H1 (cell line): ENCODE results near the gene PBX1. TPM values are rescaled to one million over a fixed set of nuclear protein-coding genes. Genes with fewer than 3 reads are reported as not detected.

Source experiments
- CHD2 ChIP-seq: IDR thresholded peaks from 2 replicates; pipeline ENCODE4 v1.6.1; 2012; ENCODE audit warnings: low read length, improper control_type of control experiment
- CREB1 ChIP-seq: IDR thresholded peaks from 2 replicates; pipeline ENCODE4 v1.6.1; 2012; ENCODE audit warnings: inconsistent platforms
- EP300 ChIP-seq, 2 experiments: IDR thresholded peaks; 1 replicate in 1 of 2; 2 replicates in 1 of 2; pipeline ENCODE4 v1.6.1; 2011 to 2012; ENCODE audit warnings: low read depth in 2 of 2, low read length in 2 of 2, mild to moderate bottlenecking in 2 of 2, borderline replicate concordance in 1 of 2, inconsistent platforms in 1 of 2, moderate library complexity in 1 of 2
- SRF ChIP-seq: IDR thresholded peaks from 2 replicates; pipeline ENCODE4 v1.6.1; 2011; ENCODE audit warnings: mild to moderate bottlenecking, low read depth, low read length, moderate library complexity
- SUZ12 ChIP-seq: fragments of 200-600 bp; sonication (generic); IDR thresholded peaks from 2 replicates; pipeline ENCODE4 v1.6.1; 2012; ENCODE audit warnings: mild to moderate bottlenecking, inconsistent platforms, low read length, moderate library complexity, mixed read lengths
- TAF1 ChIP-seq: IDR thresholded peaks from 2 replicates; pipeline ENCODE4 v1.6.1; 2011; ENCODE audit warnings: mild to moderate bottlenecking, low read depth, low read length
- TBP ChIP-seq: IDR thresholded peaks from 2 replicates; pipeline ENCODE4 v1.6.1; 2011; ENCODE audit warnings: low read depth, low read length, improper control_type of control experiment
- polyA plus RNA-seq, 7 experiments: library from polyadenylated mRNA; depleted of rRNA in 3 of 7; stranded (reverse) in 5 of 7; unstranded in 2 of 7; fragments of >200 nt in 5 of 7; fragments of 200-250 nt in 2 of 7; gene quantifications; 1 replicate in 5 of 7; 2 replicates in 1 of 7; 4 replicates in 1 of 7; pipeline versions ENCODE4 v1.2.1 to v1.2.3, GENCODE V29; 2011 to 2013; ENCODE audit warnings: missing spikeins in 2 of 7, mixed read lengths in 2 of 7
- total RNA-seq: library from RNA; stranded (reverse); fragmentation: NEBNext Ultra II Directional; extraction: Animal tissue kit (Norgen Biotek cat#: 25700); gene quantifications from 2 replicates; pipeline ENCODE4 v1.2.1, GENCODE V29; 2021
- TF ChIP-seq, protein P1 (sequence below), 3 experiments: IDR thresholded peaks; 1 replicate in 2 of 3; 2 replicates in 1 of 3; pipeline versions ENCODE4 v1.5.1 to v1.6.1; 2011; ENCODE audit warnings: low read length in 3 of 3, mild to moderate bottlenecking in 3 of 3, inconsistent platforms in 2 of 3, low read depth in 1 of 3, moderate library complexity in 1 of 3; ENCODE audit not compliant: insufficient read depth in 1 of 3; ENCODE audit errors: control extremely low read depth in 1 of 3

The PBX1 gene
- total and polyA plus RNA-seq, 2 of the 8 experiments (the other 6 are each of a cell fraction or from before 2014, with no cell fraction given): 87.4 to 124 TPM

DNA sequence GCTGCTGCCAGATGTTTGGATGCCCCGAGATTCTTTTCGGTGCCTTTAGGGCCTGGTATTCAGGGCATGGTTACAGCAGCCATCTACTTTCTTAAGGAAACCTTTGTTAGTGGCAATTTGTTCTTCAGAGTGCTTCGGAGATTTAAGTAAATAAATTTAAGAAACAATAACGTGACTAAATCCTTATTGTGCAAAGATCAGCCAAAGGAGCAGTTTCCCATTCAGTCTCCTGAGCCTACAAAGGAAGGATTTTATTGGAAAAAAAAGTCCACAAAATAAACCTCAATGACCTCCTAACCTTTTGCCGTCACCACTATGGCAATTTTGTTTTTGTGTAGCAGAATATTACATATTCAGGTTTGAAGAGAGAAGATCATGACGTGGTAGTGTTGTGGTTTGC, 231.1 kb downstream of the PBX1 start (continued):
- TF ChIP-seq EP300 (IDR thresholded peaks at IDR 0.05; ENCODE audit: borderline replicate concordance in 1 of 2, low read depth in 2 of 2, low read length in 2 of 2): no peak
- TF ChIP-seq CHD2: no peak
- TF ChIP-seq, protein P1, sequence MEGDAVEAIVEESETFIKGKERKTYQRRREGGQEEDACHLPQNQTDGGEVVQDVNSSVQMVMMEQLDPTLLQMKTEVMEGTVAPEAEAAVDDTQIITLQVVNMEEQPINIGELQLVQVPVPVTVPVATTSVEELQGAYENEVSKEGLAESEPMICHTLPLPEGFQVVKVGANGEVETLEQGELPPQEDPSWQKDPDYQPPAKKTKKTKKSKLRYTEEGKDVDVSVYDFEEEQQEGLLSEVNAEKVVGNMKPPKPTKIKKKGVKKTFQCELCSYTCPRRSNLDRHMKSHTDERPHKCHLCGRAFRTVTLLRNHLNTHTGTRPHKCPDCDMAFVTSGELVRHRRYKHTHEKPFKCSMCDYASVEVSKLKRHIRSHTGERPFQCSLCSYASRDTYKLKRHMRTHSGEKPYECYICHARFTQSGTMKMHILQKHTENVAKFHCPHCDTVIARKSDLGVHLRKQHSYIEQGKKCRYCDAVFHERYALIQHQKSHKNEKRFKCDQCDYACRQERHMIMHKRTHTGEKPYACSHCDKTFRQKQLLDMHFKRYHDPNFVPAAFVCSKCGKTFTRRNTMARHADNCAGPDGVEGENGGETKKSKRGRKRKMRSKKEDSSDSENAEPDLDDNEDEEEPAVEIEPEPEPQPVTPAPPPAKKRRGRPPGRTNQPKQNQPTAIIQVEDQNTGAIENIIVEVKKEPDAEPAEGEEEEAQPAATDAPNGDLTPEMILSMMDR (IDR thresholded peaks at IDR 0.05; ENCODE audit: control extremely low read depth in 1 of 3, insufficient read depth in 1 of 3, low read depth in 1 of 3, low read length in 3 of 3): no peak
- TF ChIP-seq TBP: no peak
- TF ChIP-seq TAF1: no peak
- TF ChIP-seq SUZ12: no peak
- no peak for TF ChIP-seq CREB1
- TF ChIP-seq SRF: no peak
